HepG2 (cell line): Measurements from ENCODE around the gene DPEP3. TPM values are rescaled to one million over a fixed set of nuclear protein-coding genes. Genes with fewer than 3 reads are reported as not detected.
A peak's percentile ranks its signal among the peaks of the same experiment; 100 is the strongest.

Experiments
- ATAC-seq: fragments of 200-7000 bp; cut with Tn5 transposase; 3 replicates; pipeline ENCODE4 v1.9.1; 2020; ENCODE audit warnings: mild to moderate bottlenecking, moderate library complexity
- BruUV-seq: library from RNA; stranded (reverse); fragments of 400-500 nt; replicated peaks from 2 replicates; lab custom pipeline; 2021; lab: Mats Ljungman, UMichigan
- CTCF ChIA-PET: fragments of 300-600 bp; formaldehyde crosslinking; extraction: SDS; loops from one replicate; lab custom pipeline; 2021; ENCODE audit warnings: low total read pairs, inconsistent platforms, low intra/inter-chr PET ratio; lab: Yijun Ruan, JAX
- POLR2A ChIA-PET: fragments of 350-600 bp; sonication (Branson Sonifier 250); formaldehyde crosslinking; loops from one replicate; lab custom pipeline; 2020; ENCODE audit warnings: antibody characterized with exemption, inconsistent platforms; lab: Yijun Ruan, JAX
- DNase-seq: peaks from one replicate; pipeline ENCODE4 v3.0.0-alpha.2; 2015; ENCODE audit warnings: low spot score
- FAIRE-seq: peaks from 3 replicates; lab custom pipeline; 2011; peaks lifted over from hg19 to GRCh38; lab: Jason Lieb, UNC
- H2AFZ ChIP-seq: one replicate; pipeline ENCODE4 v1.6.1; 2011; ENCODE audit warnings: low read length, inconsistent platforms
- H3K27ac ChIP-seq: fragments of 300-600 bp; 3 replicates; pipeline ENCODE4 v1.8.0; 2011; ENCODE audit warnings: mixed run types, mild to moderate bottlenecking, mixed read lengths, low read length, inconsistent platforms; ENCODE audit not compliant: insufficient read depth; ENCODE audit errors: extremely low read length
- H3K27me3 ChIP-seq, 2 experiments: fragments of 200-600 bp in 1 of 2; 2 replicates in 1 of 2; 3 replicates in 1 of 2; pipeline versions ENCODE4 v1.6.0 to v1.8.0; 2011; ENCODE audit warnings: low read length in 2 of 2, mild to moderate bottlenecking in 2 of 2, moderate library complexity in 2 of 2, inconsistent platforms in 1 of 2; ENCODE audit not compliant: insufficient read depth in 2 of 2, control insufficient read depth in 1 of 2
- H3K36me3 ChIP-seq, 2 experiments: fragments of 200-600 bp in 1 of 2; replicated peaks in 1 of 2; 2 replicates in 1 of 2; 3 replicates in 1 of 2; pipeline versions ENCODE4 v1.5.1 to v1.8.0; 2011; ENCODE audit warnings: low read length in 2 of 2, inconsistent platforms in 1 of 2; ENCODE audit not compliant: insufficient read depth in 2 of 2, control insufficient read depth in 1 of 2
- H3K4me1 ChIP-seq: 2 replicates; pipeline ENCODE4 v1.5.1; 2012; ENCODE audit warnings: low read length, inconsistent platforms; ENCODE audit not compliant: insufficient read depth
- H3K4me2 ChIP-seq: 2 replicates; pipeline ENCODE4 v1.6.0; 2011; ENCODE audit warnings: low read depth, low read length, inconsistent platforms
- H3K4me3 ChIP-seq, 3 experiments: fragments of 200-600 bp in 1 of 3; sonication (generic), shearing (Covaris generic) in 1 of 3; replicated peaks in 1 of 3; 2 replicates each; pipeline ENCODE4 v1.5.1; 2011 to 2016; ENCODE audit warnings: low read length in 3 of 3, inconsistent platforms in 2 of 3, low read depth in 2 of 3, mild to moderate bottlenecking in 2 of 3, control low read depth in 1 of 3, mixed read lengths in 1 of 3; ENCODE audit not compliant: insufficient read depth in 1 of 3
- H3K79me2 ChIP-seq: one replicate; pipeline ENCODE4 v1.6.1; 2011; ENCODE audit warnings: low read length, inconsistent platforms; ENCODE audit not compliant: insufficient read depth
- H3K9ac ChIP-seq: 2 replicates; pipeline ENCODE4 v1.6.0; 2011; ENCODE audit warnings: mild to moderate bottlenecking, low read depth, low read length, inconsistent platforms; ENCODE audit not compliant: insufficient read depth
- H3K9me3 ChIP-seq: 2 replicates; pipeline ENCODE4 v1.5.1; 2012; ENCODE audit warnings: mild to moderate bottlenecking, low read length
- H4K20me1 ChIP-seq: 2 replicates; pipeline ENCODE4 v1.6.0; 2011; ENCODE audit warnings: inconsistent platforms, mild to moderate bottlenecking, low read length, moderate library complexity; ENCODE audit not compliant: insufficient read depth
- CREBL2 ChIP-seq: sonication (generic); formaldehyde crosslinking; IDR thresholded peaks from 2 replicates; pipeline ENCODE4 v1.8.1; 2023; ENCODE audit warnings: missing genetic modification reagents, mild to moderate bottlenecking, borderline replicate concordance
- FOXO1 ChIP-seq: sonication (generic); formaldehyde crosslinking; IDR thresholded peaks from 2 replicates; pipeline ENCODE4 v1.4.0; 2020; ENCODE audit warnings: missing genetic modification reagents
- NFE2L2 ChIP-seq: fragments of 150-350 bp; IDR thresholded peaks from 2 replicates; pipeline ENCODE4 v1.6.1; 2014; ENCODE audit warnings: low read length
- POLR2A ChIP-seq, 2 experiments: IDR thresholded peaks; 2 replicates each; pipeline ENCODE4 v1.6.1; 2011; ENCODE audit warnings: low read depth in 2 of 2, low read length in 2 of 2, mild to moderate bottlenecking in 1 of 2, moderate library complexity in 1 of 2; ENCODE audit not compliant: insufficient read depth in 1 of 2
- SP140L ChIP-seq: sonication (generic); formaldehyde crosslinking; IDR thresholded peaks from 2 replicates; pipeline ENCODE4 v1.4.0; 2020; ENCODE audit warnings: missing genetic modification reagents, borderline replicate concordance
- STAG1 ChIP-seq: sonication (generic); formaldehyde crosslinking; IDR thresholded peaks from 2 replicates; pipeline ENCODE4 v1.4.0; 2020; ENCODE audit warnings: missing genetic modification reagents
- XRCC5 ChIP-seq: fragments of 200-400 bp; formaldehyde crosslinking; optimal IDR thresholded peaks from 2 replicates; pipeline ENCODE3; 2017; ENCODE audit warnings: mild to moderate bottlenecking, low read length
- ZNF121 ChIP-seq: sonication (generic); formaldehyde crosslinking; IDR thresholded peaks from 2 replicates; pipeline ENCODE4 v1.5.0; 2020; ENCODE audit warnings: mild to moderate bottlenecking, missing genetic modification reagents
- ZNF816 ChIP-seq: sonication (generic); formaldehyde crosslinking; IDR thresholded peaks from 2 replicates; pipeline ENCODE4 v1.8.0; 2022; ENCODE audit warnings: missing genetic modification reagents, mild to moderate bottlenecking, borderline replicate concordance
- ZNF850 ChIP-seq: sonication (generic); formaldehyde crosslinking; conservative IDR thresholded peaks from 2 replicates; pipeline ENCODE4 v1.9.0; 2021; ENCODE audit warnings: mild to moderate bottlenecking, missing genetic modification reagents
- WGBS: methylation state at CpG from one replicate; pipeline ENCODE4 v1.1.6; 2017; ENCODE audit warnings: low lambda C conversion rate; 5-methylcytosine and 5-hydroxymethylcytosine counted together
- in situ Hi-C: cut with HindIII; loops from 2 replicates; pipeline ENCODE4 v1.10.0; 2017; ENCODE audit warnings: low pct_unique_long_range_greater_than_20kb; ENCODE audit not compliant: extremely low pct_ligation_motif_present
- intact Hi-C: fragments of 100-400 bp; cut with micrococcal nuclease; formaldehyde crosslinking; loops from one replicate; pipeline ENCODE4 v1.10.0; 2022; ENCODE audit not compliant: unreplicated experiment
- polyA plus RNA-seq, 8 experiments: library from polyadenylated mRNA; depleted of rRNA in 3 of 8; stranded (reverse) in 7 of 8; unstranded in 1 of 8; fragments of >200 nt; fragmentation: Illumina TruSeq in 4 of 8; extraction: Trizol in 4 of 8; gene quantifications; 2 replicates each; pipeline versions ENCODE4 v1.2.1 to v1.2.3, GENCODE V29; 2011 to 2016; ENCODE audit warnings: low read depth in 4 of 8, missing spikeins in 1 of 8, mixed read lengths in 1 of 8; ENCODE audit not compliant: insufficient read depth in 1 of 8
- total RNA-seq, 5 experiments: library from RNA; depleted of rRNA; stranded (reverse); fragments of >200 nt; fragmentation: Illumina TruSeq; extraction: Trizol; gene quantifications; 2 replicates each; pipeline ENCODE4 v1.2.3, GENCODE V29; 2016; ENCODE audit warnings: low read depth in 1 of 5
- TF ChIP-seq, protein P1 (sequence below): sonication (generic); formaldehyde crosslinking; IDR thresholded peaks from 2 replicates; pipeline ENCODE4 v1.5.0; 2020; ENCODE audit warnings: missing genetic modification reagents, mild to moderate bottlenecking, borderline replicate concordance
- TF ChIP-seq, protein P2 (sequence below): sonication (generic); formaldehyde crosslinking; conservative IDR thresholded peaks from 2 replicates; pipeline ENCODE4 v1.4.0; 2020; ENCODE audit warnings: missing genetic modification reagents

The DPEP3 gene
- total and polyA plus RNA-seq, 2 of the 13 experiments (the other 11 are each of a cell fraction or from before 2014, with no cell fraction given), result not detected

DNA sequence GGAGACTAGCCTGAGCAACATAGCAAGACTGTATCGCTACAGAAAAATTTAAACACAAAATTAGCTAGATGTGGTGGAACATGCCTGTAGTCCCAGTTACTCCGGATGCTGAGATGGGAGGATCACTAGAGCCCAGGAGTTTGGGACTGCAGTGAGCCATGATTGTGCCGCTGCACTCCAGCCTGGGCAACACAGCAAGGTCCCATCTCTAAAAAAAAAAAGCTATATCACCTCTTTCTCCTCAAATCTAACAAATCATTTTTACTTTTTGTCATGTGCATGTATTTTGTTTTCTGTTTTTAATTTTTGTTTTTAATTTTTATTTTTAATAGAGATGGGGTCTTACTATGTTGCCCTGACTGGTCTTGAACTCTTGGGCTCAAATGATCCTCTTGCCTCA is 48.7 kb upstream of the DPEP3 start:
- H3K27ac ChIP-seq, result no peak overlapping the region
- ChIA-PET CTCF (no interaction called here), POLR2A (interaction anchor here (1.5 kb wide), 1 partner anchor 85 kb away, joined by 3 read pairs; the partner anchor contains the start of gene LCAT)
- no peaks in the 10 kb centered on the region for H3K9me3 ChIP-seq
- TF ChIP-seq, protein P1, sequence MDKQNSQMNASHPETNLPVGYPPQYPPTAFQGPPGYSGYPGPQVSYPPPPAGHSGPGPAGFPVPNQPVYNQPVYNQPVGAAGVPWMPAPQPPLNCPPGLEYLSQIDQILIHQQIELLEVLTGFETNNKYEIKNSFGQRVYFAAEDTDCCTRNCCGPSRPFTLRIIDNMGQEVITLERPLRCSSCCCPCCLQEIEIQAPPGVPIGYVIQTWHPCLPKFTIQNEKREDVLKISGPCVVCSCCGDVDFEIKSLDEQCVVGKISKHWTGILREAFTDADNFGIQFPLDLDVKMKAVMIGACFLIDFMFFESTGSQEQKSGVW (CRISPR knock-in tag), result no peak
- 0 out of 2 replicates have a peak, but pooled peaks have one; percentile 38 for TF ChIP-seq ZNF121 (CRISPR knock-in tag)
- intact Hi-C loops, result no loop called here
- ATAC-seq (no peak), FAIRE-seq (no peak), DNase-seq (no peak)
- H3K4me2 ChIP-seq, result no peak overlapping the region
- peaks cover 10% of the 10 kb centered on the region for H3K4me1 ChIP-seq
- in situ Hi-C loops, result no loop called here
- peaks cover 2 to 6% of the 10 kb centered on the region in 2 experiments; a peak in 4 of 5 replicates for H3K36me3 ChIP-seq
- WGBS, result 96% methylated on average over 3 of the region's 3 CpGs
- BruUV-seq, result no TSS peak
- no peaks in the 10 kb centered on the region for H4K20me1 ChIP-seq
- H3K4me3 ChIP-seq, result no peak overlapping the region
- peaks cover 6% of the 10 kb centered on the region for H3K79me2 ChIP-seq
- H3K27me3 ChIP-seq, result no peaks in the 10 kb centered on the region
- H2AFZ ChIP-seq, result no peak overlapping the region
- H3K9ac ChIP-seq, result no peak overlapping the region

- Histone ChIP-seq H3K79me2 (peaks cover 32% of the 10 kb centered on the region), H3K9ac (peak within 1 kb of the TSS; percentile 94), H3K27me3 (no peaks in the 10 kb centered on the region; a peak in 1 of 5 replicates), H3K9me3 (no peaks in the 10 kb centered on the region), H3K4me3 (peak within 1 kb of the TSS; percentile 92 to 99 (median 92)), H3K4me1 (peaks cover 24% of the 10 kb centered on the region), H2AFZ (peak within 1 kb of the TSS; percentile 45), H3K36me3 (peaks cover 0 to 5% of the 10 kb centered on the region in 2 experiments; a peak in 2 of 5 replicates), H3K4me2 (peak within 1 kb of the TSS; percentile 96), H3K27ac (peak within 1 kb of the TSS; percentile 83), H4K20me1 (no peaks in the 10 kb centered on the region)
- POLR2A ChIA-PET, result interaction anchor here (0.6 to 3.3 kb wide), 26 partner anchors 11 to 456 kb away, joined by 3 to 26 read pairs (median 7); partner anchors contain the start of genes DPEP2, LCAT, NFATC3 and PSMB10
- TSS peak; percentile 79 for BruUV-seq
- CTCF ChIA-PET, result interaction anchor here (1.1 kb wide), 1 partner anchor 30 kb away, joined by 3 read pairs; no protein-coding TSS in a partner anchor
- in situ Hi-C loops, result no loop called here
- WGBS, result 1% methylated on average over 33 of the region's 84 CpGs
- intact Hi-C loops, result no loop called here
- ATAC-seq, result peak; percentile 88
- peak; percentile 88 for DNase-seq
- FAIRE-seq, result peak; percentile 80
- TF ChIP-seq, protein P2, sequence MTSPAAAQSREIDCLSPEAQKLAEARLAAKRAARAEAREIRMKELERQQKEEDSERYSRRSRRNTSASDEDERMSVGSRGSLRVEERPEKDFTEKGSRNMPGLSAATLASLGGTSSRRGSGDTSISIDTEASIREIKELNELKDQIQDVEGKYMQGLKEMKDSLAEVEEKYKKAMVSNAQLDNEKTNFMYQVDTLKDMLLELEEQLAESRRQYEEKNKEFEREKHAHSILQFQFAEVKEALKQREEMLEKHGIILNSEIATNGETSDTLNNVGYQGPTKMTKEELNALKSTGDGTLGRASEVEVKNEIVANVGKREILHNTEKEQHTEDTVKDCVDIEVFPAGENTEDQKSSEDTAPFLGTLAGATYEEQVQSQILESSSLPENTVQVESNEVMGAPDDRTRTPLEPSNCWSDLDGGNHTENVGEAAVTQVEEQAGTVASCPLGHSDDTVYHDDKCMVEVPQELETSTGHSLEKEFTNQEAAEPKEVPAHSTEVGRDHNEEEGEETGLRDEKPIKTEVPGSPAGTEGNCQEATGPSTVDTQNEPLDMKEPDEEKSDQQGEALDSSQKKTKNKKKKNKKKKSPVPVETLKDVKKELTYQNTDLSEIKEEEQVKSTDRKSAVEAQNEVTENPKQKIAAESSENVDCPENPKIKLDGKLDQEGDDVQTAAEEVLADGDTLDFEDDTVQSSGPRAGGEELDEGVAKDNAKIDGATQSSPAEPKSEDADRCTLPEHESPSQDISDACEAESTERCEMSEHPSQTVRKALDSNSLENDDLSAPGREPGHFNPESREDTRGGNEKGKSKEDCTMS (CRISPR knock-in tag), result 0 out of 2 replicates have a peak, but pooled peaks have one; percentile 44
- TF ChIP-seq STAG1 (CRISPR knock-in tag), result peak; percentile 12; the same call in 1 of the 2 replicates
- TF ChIP-seq ZNF850, result peak; percentile 74; the same call in 1 of the 2 replicates
- no peak for TF ChIP-seq NFE2L2
- TF ChIP-seq SP140L (CRISPR knock-in tag), result 0 out of 2 replicates have a peak, but pooled peaks have one; percentile 14
- peak; percentile 88 to 92 for TF ChIP-seq POLR2A (IDR thresholded peaks at IDR 0.05; ENCODE audit: insufficient read depth in 1 of 2, low read depth in 2 of 2, low read length in 2 of 2)
- peak; percentile 48 for TF ChIP-seq XRCC5
- TF ChIP-seq ZNF816 (CRISPR knock-in tag), result peak; percentile 91
- peak; percentile 80 for TF ChIP-seq FOXO1 (CRISPR knock-in tag)
- TF ChIP-seq CREBL2, result no peak
Observed at GRCh38 chr16:68022728-68023537, 42.6 kb upstream of the DPEP3 start, which contains the start of the genes DDX28 and DUS2. TSS of gene DDX28 (minus strand) at chr16:68023232. CDS start at chr16:68023202, 30 bp downstream. TSS of gene DUS2 (plus strand) at chr16:68023284. CDS start at chr16:68038024, 14,740 bp downstream.
